ENCODE results near the gene MUC5AC. TPM values are rescaled to one million over a fixed set of nuclear protein-coding genes. Genes with fewer than 3 reads are reported as not detected.

Gene MUC5AC
- total RNA-seq, 1 donor from 2014 or later = not detected

GRCh38 chr11:1129143-1129610 is 28.6 kb upstream of the MUC5AC start:
- peaks cover 6% of the 10 kb centered on the region for H3K27me3 Mint-ChIP-seq
- no peaks in the 10 kb centered on the region for H3K4me1 Mint-ChIP-seq
- no peaks in the 10 kb centered on the region for H3K36me3 Mint-ChIP-seq (ENCODE audit: low read depth)
- POLR2A ChIA-PET = no interaction called here
- CTCF ChIA-PET = no interaction called here
- intact Hi-C loops (cut with micrococcal nuclease) = no loop called here
- no peak overlapping the region for H3K4me3 Mint-ChIP-seq
- peaks cover 18% of the 10 kb centered on the region for H3K9me3 Mint-ChIP-seq
- peak; percentile 10 for DNase-seq
- no peak for TF ChIP-seq CTCF (IDR thresholded peaks at IDR 0.05)
- no peak overlapping the region for H3K27ac Mint-ChIP-seq
- no peak for ATAC-seq (ENCODE audit: low read depth)

GRCh38 chr11:1129611-1130160 is 28.1 kb upstream of the MUC5AC start:
- H3K4me3 Mint-ChIP-seq = no peak overlapping the region
- TF ChIP-seq CTCF (IDR thresholded peaks at IDR 0.05) = no peak
- H3K36me3 Mint-ChIP-seq (ENCODE audit: low read depth) = no peaks in the 10 kb centered on the region
- no peak overlapping the region for H3K27ac Mint-ChIP-seq
- H3K4me1 Mint-ChIP-seq = no peaks in the 10 kb centered on the region
- H3K27me3 Mint-ChIP-seq = peaks cover 6% of the 10 kb centered on the region
- ATAC-seq (ENCODE audit: low read depth) (no peak), DNase-seq (peak; percentile 5)
- intact Hi-C loops (cut with micrococcal nuclease) = no loop called here
- peaks cover 18% of the 10 kb centered on the region for H3K9me3 Mint-ChIP-seq
- CTCF ChIA-PET = no interaction called here
- POLR2A ChIA-PET = no interaction called here

- H3K27ac Mint-ChIP-seq = no peak overlapping the region
- TF ChIP-seq CTCF (IDR thresholded peaks at IDR 0.05) = no peak
- H3K36me3 Mint-ChIP-seq (ENCODE audit: low read depth) = no peaks in the 10 kb centered on the region
- DNase-seq (peak; percentile 12), ATAC-seq (ENCODE audit: low read depth) (no peak)
- ChIA-PET POLR2A (no interaction called here), CTCF (no interaction called here)
- H3K4me3 Mint-ChIP-seq = no peak overlapping the region
- peaks cover 22% of the 10 kb centered on the region for H3K9me3 Mint-ChIP-seq
- H3K27me3 Mint-ChIP-seq = peaks cover 6% of the 10 kb centered on the region
- H3K4me1 Mint-ChIP-seq = no peaks in the 10 kb centered on the region
- intact Hi-C loops (cut with micrococcal nuclease) = no loop called here
Measured at GRCh38 chr11:1130276-1131032, 27.3 kb upstream of the MUC5AC start.

- intact Hi-C loops (cut with micrococcal nuclease) = no loop called here
- Mint-ChIP-seq H3K4me3 (no peak overlapping the region), H3K36me3 (ENCODE audit: low read depth) (no peaks in the 10 kb centered on the region), H3K27ac (no peak overlapping the region), H3K4me1 (no peaks in the 10 kb centered on the region), H3K27me3 (peaks cover 6% of the 10 kb centered on the region), H3K9me3 (peaks cover 24% of the 10 kb centered on the region)
- ATAC-seq (ENCODE audit: low read depth) (no peak), DNase-seq (peak; percentile 6)
- ChIA-PET POLR2A (no interaction called here), CTCF (no interaction called here)
- no peak for TF ChIP-seq CTCF (IDR thresholded peaks at IDR 0.05)
Measured at GRCh38 chr11:1131033-1131911, 26.5 kb upstream of the MUC5AC start.
